Body of pancreas (tissue), 4 donors: ENCODE data around the gene MS4A8. TPM values are rescaled to one million over a fixed set of nuclear protein-coding genes. Genes with fewer than 3 reads are reported as not detected.

Experiments
- ATAC-seq: fragments of 150-250 bp; one replicate; pipeline ENCODE4 v1.9.1; 2016
- DNase-seq, 4 donors: peaks; one replicate each; pipeline ENCODE4 v3.0.0-alpha.2; 2019
- H3K27ac ChIP-seq, 4 donors: fragments of 200-600 bp; sonication (generic); 1 replicate in 3 of 4; 2 replicates in 1 of 4; pipeline versions ENCODE4 v1.5.1 to v1.6.1; 2016 to 2019; ENCODE audit warnings: mild to moderate bottlenecking in 1 of 4, mixed read lengths in 1 of 4, moderate library complexity in 1 of 4
- H3K27me3 ChIP-seq, 2 donors: fragments of 200-600 bp; sonication (generic); one replicate each; pipeline ENCODE4 v1.6.0; 2016; ENCODE audit warnings: mild to moderate bottlenecking in 1 of 2
- H3K36me3 ChIP-seq, 2 donors: fragments of 200-600 bp; sonication (generic); replicated peaks in 1 of 2; 2 replicates each; pipeline ENCODE4 v1.5.1; 2016; ENCODE audit warnings: low read depth in 2 of 2; ENCODE audit not compliant: insufficient read depth in 1 of 2
- H3K4me1 ChIP-seq: fragments of 200-600 bp; sonication (generic); one replicate; pipeline ENCODE4 v1.6.0; 2016
- H3K4me3 ChIP-seq, 2 donors: fragments of 200-600 bp; sonication (generic); 1 replicate in 1 of 2; 2 replicates in 1 of 2; pipeline ENCODE4 v1.5.1; 2016 to 2019
- H3K9me3 ChIP-seq, 3 donors: fragments of 200-600 bp; sonication (generic); 1 replicate in 2 of 3; 2 replicates in 1 of 3; pipeline ENCODE4 v1.5.1; 2016
- POLR2A ChIP-seq, 3 donors: fragments of 450-650 bp; IDR thresholded peaks; one replicate each; pipeline ENCODE4 v1.6.1; 2016; ENCODE audit warnings: antibody characterized with exemption in 3 of 3, mild to moderate bottlenecking in 2 of 3
- WGBS, 2 donors: methylation state at CpG; one replicate each; pipeline ENCODE4 v1.1.5; 2017; 5-methylcytosine and 5-hydroxymethylcytosine counted together
- intact Hi-C: fragments of 100-400 bp; cut with DNase I; formaldehyde crosslinking; loops from one replicate; pipeline ENCODE4 v1.15.1; 2023
- total RNA-seq, 2 donors: library from RNA; depleted of rRNA; stranded (reverse); fragments of >200 nt; gene quantifications; one replicate each; pipeline ENCODE4 v1.1.0, GENCODE V29; 2016
- TF ChIP-seq, protein P1 (sequence below), 7 experiments: fragments of 450-650 bp in 4 of 7; fragments of 200-600 bp in 3 of 7; sonication (generic) in 3 of 7; IDR thresholded peaks; one replicate each; pipeline ENCODE4 v1.5.1; 2016 to 2019; ENCODE audit warnings: antibody characterized with exemption in 7 of 7

MS4A8 gene
- total RNA-seq, 2 donors from 2014 or later = 6.5 TPM; not detected in 1

DNA sequence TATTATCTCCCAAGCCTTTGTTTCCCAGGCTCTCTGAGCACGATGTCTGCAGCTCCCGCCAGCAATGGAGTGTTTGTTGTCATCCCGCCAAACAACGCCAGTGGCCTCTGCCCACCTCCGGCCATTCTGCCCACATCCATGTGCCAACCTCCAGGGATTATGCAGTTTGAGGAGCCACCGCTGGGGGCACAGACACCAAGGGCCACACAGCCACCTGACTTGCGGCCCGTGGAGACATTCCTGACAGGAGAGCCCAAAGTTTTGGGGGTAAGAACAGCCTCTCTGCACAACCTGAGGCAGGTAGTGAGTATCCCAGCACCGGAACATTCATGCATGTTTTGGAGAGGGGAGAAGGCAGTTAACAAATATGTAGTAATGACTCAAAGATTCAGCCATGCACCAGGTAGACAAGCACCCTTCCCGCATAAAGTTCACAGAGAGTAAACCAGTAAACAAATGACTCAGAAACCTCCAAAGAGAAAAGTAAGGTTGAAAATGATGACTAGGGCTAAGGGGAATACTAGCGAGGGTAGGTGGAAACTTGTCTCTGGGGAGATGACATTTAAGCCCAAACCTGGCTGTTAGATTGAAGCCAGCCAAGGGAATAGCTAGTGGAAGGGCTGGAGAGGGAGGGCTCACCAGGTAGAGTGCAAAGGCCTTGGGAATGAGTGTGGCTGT, 64.4 kb downstream of the MS4A8 start:
- Histone ChIP-seq H3K9me3 (no peaks in the 10 kb centered on the region), H3K4me1 (peaks cover 22% of the 10 kb centered on the region), H3K27me3 (no peaks in the 10 kb centered on the region), H3K27ac (peak overlapping the region in 3 of 4 donors; percentile 28 to 67 (median 35)), H3K36me3 (no peaks in the 10 kb centered on the region), H3K4me3 (no peak overlapping the region)
- ATAC-seq = no peak
- no peak for DNase-seq
- WGBS, 2 donors = 67 to 69% methylated on average over 9 to 11 of the region's 11 CpGs
- intact Hi-C loops = no loop called here
- TF ChIP-seq POLR2A (IDR thresholded peaks at IDR 0.05) = no peak
- TF ChIP-seq, protein P1, sequence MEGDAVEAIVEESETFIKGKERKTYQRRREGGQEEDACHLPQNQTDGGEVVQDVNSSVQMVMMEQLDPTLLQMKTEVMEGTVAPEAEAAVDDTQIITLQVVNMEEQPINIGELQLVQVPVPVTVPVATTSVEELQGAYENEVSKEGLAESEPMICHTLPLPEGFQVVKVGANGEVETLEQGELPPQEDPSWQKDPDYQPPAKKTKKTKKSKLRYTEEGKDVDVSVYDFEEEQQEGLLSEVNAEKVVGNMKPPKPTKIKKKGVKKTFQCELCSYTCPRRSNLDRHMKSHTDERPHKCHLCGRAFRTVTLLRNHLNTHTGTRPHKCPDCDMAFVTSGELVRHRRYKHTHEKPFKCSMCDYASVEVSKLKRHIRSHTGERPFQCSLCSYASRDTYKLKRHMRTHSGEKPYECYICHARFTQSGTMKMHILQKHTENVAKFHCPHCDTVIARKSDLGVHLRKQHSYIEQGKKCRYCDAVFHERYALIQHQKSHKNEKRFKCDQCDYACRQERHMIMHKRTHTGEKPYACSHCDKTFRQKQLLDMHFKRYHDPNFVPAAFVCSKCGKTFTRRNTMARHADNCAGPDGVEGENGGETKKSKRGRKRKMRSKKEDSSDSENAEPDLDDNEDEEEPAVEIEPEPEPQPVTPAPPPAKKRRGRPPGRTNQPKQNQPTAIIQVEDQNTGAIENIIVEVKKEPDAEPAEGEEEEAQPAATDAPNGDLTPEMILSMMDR (IDR thresholded peaks at IDR 0.05) = no peak

- DNase-seq = no peak
- WGBS, 2 donors = 54 to 61% methylated on average over 1 of the region's 1 CpG
- no peaks in the 10 kb centered on the region for H3K27me3 ChIP-seq
These were observed 65.5 kb downstream of the MS4A8 start for GRCh38 chr11:60764879-60765278.

GRCh38 chr11:60765355-60765754, 65.9 kb downstream of the MS4A8 start:
- Histone ChIP-seq H3K4me1 (peaks cover 22% of the 10 kb centered on the region), H3K4me3 (no peak overlapping the region), H3K27me3 (no peaks in the 10 kb centered on the region), H3K27ac (no peak overlapping the region), H3K36me3 (no peaks in the 10 kb centered on the region), H3K9me3 (no peaks in the 10 kb centered on the region)
- TF ChIP-seq POLR2A (IDR thresholded peaks at IDR 0.05) = no peak
- TF ChIP-seq, protein P1 (IDR thresholded peaks at IDR 0.05) = no peak
- ATAC-seq (no peak), DNase-seq (no peak)
- 91 to 94% methylated on average over 5 of the region's 5 CpGs for WGBS, 2 donors
- intact Hi-C loops = no loop called here

More at GRCh38 chr11:60764879-60765278, 65.5 kb downstream of the MS4A8 start:
- TF ChIP-seq, protein P1 (IDR thresholded peaks at IDR 0.05) = no peak
- TF ChIP-seq POLR2A (IDR thresholded peaks at IDR 0.05) = no peak
- H3K27ac ChIP-seq = no peak overlapping the region
- no peak overlapping the region for H3K4me3 ChIP-seq
- ATAC-seq = no peak
- H3K36me3 ChIP-seq = no peaks in the 10 kb centered on the region
- intact Hi-C loops = no loop called here
- no peaks in the 10 kb centered on the region for H3K9me3 ChIP-seq
- peaks cover 22% of the 10 kb centered on the region for H3K4me1 ChIP-seq

Other genes with a start within 250 kb of the MS4A8 start
- gene MS4A1, start 243.8 kb upstream of the MS4A8 start, total RNA-seq = not detected
- gene MS4A12, start 206.8 kb upstream of the MS4A8 start, total RNA-seq = not detected
- not detected for gene MS4A13, start 184.2 kb upstream of the MS4A8 start, total RNA-seq
- not detected for gene MS4A18, start 25.1 kb downstream of the MS4A8 start, total RNA-seq
- gene MS4A15, start 57.3 kb downstream of the MS4A8 start, total RNA-seq = not detected
- gene MS4A10, start 85.7 kb downstream of the MS4A8 start, total RNA-seq = not detected
- 10 to 100 TPM; 14.8 to 26.4 TPM for gene CCDC86, start 142.5 kb downstream of the MS4A8 start, total RNA-seq
- 1 to 10 TPM in 1 of 2 donors, under 1 TPM in 1; 0.52 to 1.3 TPM for gene PTGDR2, start 156.3 kb downstream of the MS4A8 start, total RNA-seq
- not detected for gene ZP1, start 167.9 kb downstream of the MS4A8 start, total RNA-seq
- 10 to 100 TPM; 22.1 to 27.0 TPM for gene PRPF19, start 207.0 kb downstream of the MS4A8 start, total RNA-seq
- 10 to 100 TPM; 59.9 to 62.6 TPM for gene TMEM109, start 214.5 kb downstream of the MS4A8 start, total RNA-seq
- 10 to 100 TPM in 1 of 2 donors, 1 to 10 TPM in 1; 9.3 to 12.2 TPM for gene TMEM132A, start 224.8 kb downstream of the MS4A8 start, total RNA-seq